B cell (primary cell): ENCODE measurements around the gene MYO16. TPM values are rescaled to one million over a fixed set of nuclear protein-coding genes. Genes with fewer than 3 reads are reported as not detected.
"Not testable (repeated sequence)": the region's sequence is repeated elsewhere in the genome, so short reads cannot be mapped to it uniquely, and the experiment has no call there.

ENCODE experiments used
- ATAC-seq: fragments of 200-7000 bp; cut with Tn5 transposase; one replicate; pipeline ENCODE4 v1.10.0; 2021; ENCODE audit warnings: low read depth, mild to moderate bottlenecking, moderate number of reproducible peaks, moderate library complexity
- CTCF ChIA-PET: fragments of 350-600 bp; sonication (Branson Sonifier 250); formaldehyde crosslinking; loops from one replicate; lab custom pipeline; 2021; ENCODE audit warnings: antibody characterized with exemption, inconsistent platforms; lab: Charles Lee
- POLR2A ChIA-PET: fragments of 350-600 bp; sonication (Branson Sonifier 250); formaldehyde crosslinking; loops from one replicate; lab custom pipeline; 2021; ENCODE audit warnings: antibody characterized with exemption; lab: Charles Lee
- DNase-seq: peaks from one replicate; pipeline ENCODE4 v3.0.0; 2013
- H2AFZ ChIP-seq: 2 replicates; pipeline ENCODE4 v1.6.1; 2012; ENCODE audit warnings: mild to moderate bottlenecking, low read depth, low read length; ENCODE audit not compliant: insufficient read depth, poor library complexity, severe bottlenecking
- H3K27ac ChIP-seq, 2 donors: 1 replicate in 1 of 2; 2 replicates in 1 of 2; pipeline ENCODE4 v1.5.1; 2012 to 2013; ENCODE audit warnings: low read length in 2 of 2, mild to moderate bottlenecking in 2 of 2, moderate library complexity in 1 of 2
- H3K27me3 ChIP-seq, 4 experiments: fragments of 200-600 bp in 1 of 4; sonication (generic) in 1 of 4; replicated peaks in 1 of 4; 1 replicate in 2 of 4; 2 replicates in 2 of 4; pipeline versions ENCODE4 v1.6.1 to v1.7.0; 2013 to 2016; ENCODE audit warnings: low read length in 3 of 4, mild to moderate bottlenecking in 2 of 4, mixed read lengths in 1 of 4, moderate library complexity in 1 of 4; ENCODE audit not compliant: insufficient read depth in 4 of 4, control insufficient read depth in 3 of 4; ENCODE audit errors: control extremely low read depth in 1 of 4
- H3K36me3 ChIP-seq, 2 experiments: replicated peaks in 1 of 2; 1 replicate in 1 of 2; 2 replicates in 1 of 2; pipeline versions ENCODE4 v1.6.1 to v1.7.1; 2013; ENCODE audit warnings: low read length in 1 of 2; ENCODE audit not compliant: insufficient read depth in 2 of 2, control insufficient read depth in 1 of 2; ENCODE audit errors: control extremely low read depth in 1 of 2, extremely low read depth in 1 of 2
- H3K4me1 ChIP-seq, 2 donors: fragments of 200-600 bp in 1 of 2; sonication (generic) in 1 of 2; 1 replicate in 1 of 2; 2 replicates in 1 of 2; pipeline versions ENCODE4 v1.5.1 to v1.6.1; 2013 to 2017; ENCODE audit warnings: low read length in 2 of 2; ENCODE audit not compliant: control insufficient read depth in 2 of 2, insufficient read depth in 2 of 2
- H3K4me2 ChIP-seq: replicated peaks from 2 replicates; pipeline ENCODE3; 2012; ENCODE audit warnings: mild to moderate bottlenecking, low read depth, low read length; ENCODE audit not compliant: poor library complexity, severe bottlenecking
- H3K4me3 ChIP-seq, 5 experiments: fragments of 200-600 bp in 1 of 5; sonication (generic) in 1 of 5; 1 replicate in 3 of 5; 2 replicates in 2 of 5; pipeline versions ENCODE4 v1.5.1 to v1.7.0; 2011 to 2016; ENCODE audit warnings: low read length in 4 of 5, mild to moderate bottlenecking in 4 of 5, low read depth in 2 of 5, control low read depth in 1 of 5, moderate library complexity in 1 of 5; ENCODE audit not compliant: insufficient read depth in 1 of 5; ENCODE audit errors: control extremely low read depth in 1 of 5, extremely low read depth in 1 of 5
- H3K79me2 ChIP-seq: fragments of 200-600 bp; sonication (generic); one replicate; pipeline ENCODE4 v1.6.0; 2016; ENCODE audit warnings: low read length; ENCODE audit not compliant: control insufficient read depth, insufficient read depth
- H3K9ac ChIP-seq: fragments of 200-600 bp; sonication (generic); 2 replicates; pipeline ENCODE4 v1.6.1; 2017; ENCODE audit warnings: mild to moderate bottlenecking, low read length, moderate library complexity
- H3K9me3 ChIP-seq, 3 donors: one replicate each; pipeline versions ENCODE4 v1.6.1 to v1.7.1; 2013; ENCODE audit warnings: low read length in 2 of 3; ENCODE audit not compliant: control insufficient read depth in 2 of 3, insufficient read depth in 1 of 3; ENCODE audit errors: control extremely low read depth in 1 of 3
- H4K20me1 ChIP-seq: 2 replicates; pipeline ENCODE4 v1.6.0; 2012; ENCODE audit warnings: mild to moderate bottlenecking, low read length; ENCODE audit not compliant: insufficient read depth, control insufficient read depth, poor library complexity, severe bottlenecking
- H3K27ac Mint-ChIP-seq: one replicate; pipeline ENCODE4 v1.8.0; 2021; ENCODE audit warnings: mixed read lengths
- H3K27me3 Mint-ChIP-seq: one replicate; pipeline ENCODE4 v1.8.0; 2021; ENCODE audit warnings: mixed read lengths
- H3K4me1 Mint-ChIP-seq: one replicate; pipeline ENCODE4 v1.8.0; 2021; ENCODE audit warnings: mixed read lengths
- H3K4me3 Mint-ChIP-seq: one replicate; pipeline ENCODE4 v1.8.0; 2021; ENCODE audit warnings: mixed read lengths
- H3K9me3 Mint-ChIP-seq: one replicate; pipeline ENCODE4 v1.8.0; 2022; ENCODE audit warnings: mixed read lengths; ENCODE audit not compliant: insufficient read depth
- EZH2 ChIP-seq: IDR thresholded peaks from 2 replicates; pipeline ENCODE4 v1.6.1; 2012; ENCODE audit warnings: borderline replicate concordance, low read depth, mild to moderate bottlenecking, moderate library complexity, low read length; ENCODE audit not compliant: insufficient read depth, poor library complexity, severe bottlenecking
- WGBS: methylation state at CpG from one replicate; pipeline ENCODE4 v1.1.5; 2013; ENCODE audit warnings: missing lambda C conversion rate; ENCODE audit not compliant: insufficient coverage; 5-methylcytosine and 5-hydroxymethylcytosine counted together
- intact Hi-C: fragments of 100-400 bp; cut with micrococcal nuclease; formaldehyde crosslinking; loops from one replicate; pipeline ENCODE4 v1.10.0; 2022
- polyA plus RNA-seq: library from polyadenylated mRNA; depleted of rRNA; stranded (reverse); fragments of >200 nt; gene quantifications from 2 replicates; pipeline ENCODE4 v1.2.3, GENCODE V29; 2012
- total RNA-seq, 2 donors: library from RNA; stranded (reverse); fragments of 120-200 nt in 1 of 2; gene quantifications; 1 replicate in 1 of 2; 2 replicates in 1 of 2; pipeline versions ENCODE4 v1.2.3 to v1.2.4, GENCODE V29; 2013 to 2022

The MYO16 gene
- total and polyA plus RNA-seq, 2 donors (not counting 1 experiment from before 2014, with no cell fraction given), result not detected

DNA sequence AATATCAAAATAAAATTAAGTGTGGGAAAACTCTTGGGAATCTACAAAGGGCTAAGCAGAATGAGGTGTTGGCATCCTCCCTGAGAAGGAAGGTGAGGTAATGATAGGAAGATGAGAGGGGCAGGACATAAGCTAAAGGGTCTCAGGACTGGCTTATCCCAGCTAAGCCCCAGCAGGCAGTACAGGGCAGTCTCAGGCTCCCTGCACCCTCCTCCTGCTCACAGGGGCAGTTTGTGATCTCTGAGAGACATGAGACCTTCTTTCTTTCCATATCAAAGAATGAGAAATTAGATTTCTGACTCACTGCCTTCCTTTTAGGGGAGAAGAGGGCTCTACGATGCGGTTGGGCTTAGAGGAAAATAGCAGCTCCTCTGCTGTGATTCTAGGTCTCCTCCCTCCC is 586.0 kb downstream of the MYO16 start:
- POLR2A ChIA-PET, result no interaction called here
- no CpG with 5 or more reads among the region's 2 CpGs for WGBS
- Histone ChIP-seq H3K36me3 (no peaks in the 10 kb centered on the region), H4K20me1 (no peaks in the 10 kb centered on the region), H3K4me2 (no peak overlapping the region), H3K9ac (no peak overlapping the region), H3K4me3 (no peak overlapping the region), H2AFZ (no peak overlapping the region), H3K9me3 (peaks cover 0 to 5% (median 0%) of the 10 kb centered on the region in 3 donors), H3K27ac (no peak overlapping the region), H3K27me3 (no peaks in the 10 kb centered on the region), H3K79me2 (no peaks in the 10 kb centered on the region), H3K4me1 (no peaks in the 10 kb centered on the region)
- Mint-ChIP-seq H3K27me3 (no peaks in the 10 kb centered on the region), H3K4me3 (no peak overlapping the region), H3K4me1 (no peaks in the 10 kb centered on the region), H3K27ac (no peak overlapping the region), H3K9me3 (no peaks in the 10 kb centered on the region)
- TF ChIP-seq EZH2, result no peak
- no peak for DNase-seq
- CTCF ChIA-PET, result no interaction called here
- intact Hi-C loops, result no loop called here
- ATAC-seq, result no peak

GRCh38 chr13:109217510-109217909 is 588.1 kb downstream of the MYO16 start:
- ATAC-seq, H3K36me3 ChIP-seq, H3K9me3 Mint-ChIP-seq, H3K27me3 ChIP-seq, POLR2A ChIA-PET, H2AFZ ChIP-seq, H3K4me1 Mint-ChIP-seq, H4K20me1 ChIP-seq, H3K79me2 ChIP-seq, H3K27ac Mint-ChIP-seq, H3K27me3 Mint-ChIP-seq, H3K4me3 ChIP-seq, H3K9ac ChIP-seq, DNase-seq, intact Hi-C loops, H3K27ac ChIP-seq, H3K9me3 ChIP-seq, H3K4me2 ChIP-seq, H3K4me1 ChIP-seq, H3K4me3 Mint-ChIP-seq, CTCF ChIA-PET: not testable (repeated sequence)
- no CpG with 5 or more reads among the region's 2 CpGs for WGBS
